Mammary epithelial cell (primary cell): Measurements from ENCODE around the gene CEBPA.

Experiments used
- CTCF ChIP-seq, 2 donors: IDR thresholded peaks in 1 of 2; conservative IDR thresholded peaks in 1 of 2; 2 replicates each; pipeline ENCODE4 v1.5.1; 2011 to 2012; ENCODE audit warnings: inconsistent platforms in 2 of 2, low read length in 2 of 2, mild to moderate bottlenecking in 2 of 2, control low read depth in 1 of 2, low read depth in 1 of 2; ENCODE audit not compliant: insufficient read depth in 1 of 2; ENCODE audit errors: extremely low read depth in 1 of 2
- EZH2 ChIP-seq: IDR thresholded peaks from 2 replicates; pipeline ENCODE4 v1.6.1; 2012; ENCODE audit warnings: low read length, inconsistent platforms, borderline replicate concordance

DNA sequence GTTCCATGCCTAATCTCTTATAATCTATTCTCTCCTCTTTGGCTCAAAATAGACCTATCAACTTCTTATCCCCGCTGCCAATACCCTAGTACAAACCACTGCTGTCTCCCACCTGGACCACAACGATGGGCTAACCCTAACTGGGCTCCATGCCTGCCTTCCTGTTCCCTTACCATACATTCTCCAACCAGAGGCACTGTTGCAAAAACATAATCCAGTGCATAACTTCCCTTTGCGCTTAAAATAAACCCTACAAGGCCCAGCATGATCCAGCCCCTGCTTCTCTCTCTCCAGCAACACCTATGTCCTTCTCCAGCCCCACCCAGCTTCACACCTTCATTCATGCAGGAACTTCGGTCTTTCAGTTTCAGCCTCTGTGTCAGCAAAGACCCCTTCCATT is 27.4 kb upstream of the CEBPA start:
- TF ChIP-seq CTCF (conservative IDR thresholded peaks at IDR 0.05 in 1 of 2, IDR thresholded peaks at IDR 0.05 in 1 of 2; ENCODE audit: extremely low read depth in 1 of 2, insufficient read depth in 1 of 2, low read depth in 1 of 2, low read length in 2 of 2) (no peak), EZH2 (no peak)
